K562 (cell line): ENCODE data around the gene SLC22A23. TPM values are rescaled to one million over a fixed set of nuclear protein-coding genes. Genes with fewer than 3 reads are reported as not detected.

Experiments used
- ATAC-seq: fragments of 200-7000 bp; cut with Tn5 transposase; 3 replicates; pipeline ENCODE4 v1.9.1; 2020; ENCODE audit warnings: moderate library complexity
- BruUV-seq: library from RNA; stranded (reverse); fragments of 400-500 nt; replicated peaks from 2 replicates; lab custom pipeline; 2021; lab: Mats Ljungman, UMichigan
- CTCF ChIA-PET: fragments of 300-600 bp; formaldehyde crosslinking; extraction: SDS; loops from one replicate; lab custom pipeline; 2021; ENCODE audit warnings: low intra/inter-chr PET ratio; lab: Yijun Ruan, JAX
- POLR2A ChIA-PET: fragments of 300-600, 350-650 bp; sonication (Branson Sonifier 250); formaldehyde crosslinking; extraction: SDS; loops from one replicate; lab custom pipeline; 2021; ENCODE audit warnings: antibody characterized with exemption, inconsistent platforms; lab: Yijun Ruan, JAX
- DNase-seq, 4 experiments: peaks; one replicate each; pipeline versions ENCODE4 v3.0.0 to v3.0.0-alpha.2; 2011 to 2018; ENCODE audit warnings: low spot score in 3 of 4, mixed read lengths in 3 of 4; ENCODE audit errors: extremely low read depth in 1 of 4
- FAIRE-seq: peaks from 2 replicates; lab custom pipeline; 2011; peaks lifted over from hg19 to GRCh38; lab: Jason Lieb, UNC
- H2AFZ ChIP-seq: 2 replicates; pipeline ENCODE4 v1.6.0; 2011; ENCODE audit warnings: low read depth, low read length, control low read depth, inconsistent platforms
- H3K27ac ChIP-seq: fragments of 200-600 bp; 3 replicates; pipeline ENCODE4 v1.8.0; 2011; ENCODE audit warnings: low read depth, mild to moderate bottlenecking, control low read depth, inconsistent platforms, low read length, moderate library complexity, mixed read lengths; ENCODE audit errors: extremely low read depth
- H3K27me3 ChIP-seq, 2 experiments: fragments of 300-600 bp in 1 of 2; 2 replicates in 1 of 2; 3 replicates in 1 of 2; pipeline versions ENCODE4 v1.6.0 to v1.8.0; 2011; ENCODE audit warnings: inconsistent platforms in 2 of 2, low read length in 2 of 2, mild to moderate bottlenecking in 1 of 2, mixed read lengths in 1 of 2, moderate library complexity in 1 of 2; ENCODE audit not compliant: control insufficient read depth in 2 of 2, insufficient read depth in 2 of 2
- H3K36me3 ChIP-seq: fragments of 300-600 bp; 3 replicates; pipeline ENCODE4 v1.8.0; 2011; ENCODE audit warnings: mild to moderate bottlenecking, low read length, inconsistent platforms; ENCODE audit not compliant: control insufficient read depth, insufficient read depth
- H3K4me1 ChIP-seq, 2 experiments: fragments of 200-600 bp in 1 of 2; replicated peaks in 1 of 2; 2 replicates in 1 of 2; 3 replicates in 1 of 2; pipeline versions ENCODE4 v1.5.1 to v1.8.0; 2011; ENCODE audit warnings: inconsistent platforms in 2 of 2, low read length in 2 of 2, mild to moderate bottlenecking in 1 of 2, mixed read lengths in 1 of 2, moderate library complexity in 1 of 2; ENCODE audit not compliant: control insufficient read depth in 2 of 2, insufficient read depth in 2 of 2
- H3K4me2 ChIP-seq: 2 replicates; pipeline ENCODE4 v1.6.1; 2011; ENCODE audit warnings: low read length, control low read depth, inconsistent platforms, mixed read lengths; ENCODE audit not compliant: insufficient read depth
- H3K4me3 ChIP-seq: fragments of 200-600 bp; sonication (generic), shearing (Covaris generic); 2 replicates; pipeline ENCODE4 v1.5.1; 2016; ENCODE audit warnings: control low read depth, inconsistent platforms
- H3K79me2 ChIP-seq: fragments of 200-600 bp; 3 replicates; pipeline ENCODE4 v1.8.0; 2011; ENCODE audit warnings: low read length, inconsistent platforms; ENCODE audit not compliant: control insufficient read depth, insufficient read depth
- H3K9ac ChIP-seq, 2 experiments: 2 replicates each; pipeline versions ENCODE4 v1.6.0 to v1.6.1; 2011; ENCODE audit warnings: low read depth in 2 of 2, low read length in 2 of 2, control low read depth in 1 of 2, inconsistent platforms in 1 of 2, mild to moderate bottlenecking in 1 of 2, mixed read lengths in 1 of 2; ENCODE audit not compliant: insufficient read depth in 1 of 2
- H3K9me1 ChIP-seq: one replicate; pipeline ENCODE4 v1.6.0; 2011; ENCODE audit warnings: inconsistent platforms, mild to moderate bottlenecking, low read length, moderate library complexity; ENCODE audit not compliant: control insufficient read depth, insufficient read depth
- H3K9me3 ChIP-seq: replicated peaks from 2 replicates; pipeline ENCODE4 v1.5.1; 2011; ENCODE audit warnings: low read depth, low read length, inconsistent platforms; ENCODE audit not compliant: control insufficient read depth, insufficient read depth
- H4K20me1 ChIP-seq: replicated peaks from 2 replicates; pipeline ENCODE4 v1.6.1; 2011; ENCODE audit warnings: low read length, inconsistent platforms, mixed read lengths; ENCODE audit not compliant: control insufficient read depth, insufficient read depth
- CBFB ChIP-seq: sonication (generic); formaldehyde crosslinking; IDR thresholded peaks from 2 replicates; pipeline ENCODE4 v1.4.0; 2020; ENCODE audit warnings: mild to moderate bottlenecking, missing genetic modification reagents
- CTCFL ChIP-seq: IDR thresholded peaks from 2 replicates; pipeline ENCODE4 v1.6.1; 2011; ENCODE audit warnings: borderline replicate concordance, low read depth, mild to moderate bottlenecking, moderate library complexity, low read length; ENCODE audit not compliant: insufficient read depth, poor library complexity, severe bottlenecking
- ETV1 ChIP-seq: fragments of 450-650 bp; conservative IDR thresholded peaks from 2 replicates; pipeline ENCODE4 v1.6.1; 2016; ENCODE audit warnings: missing genetic modification characterization, control low read depth, low read depth, missing compliant biosample characterization
- GABPB1 ChIP-seq: sonication (generic); formaldehyde crosslinking; IDR thresholded peaks from 2 replicates; pipeline ENCODE4 v1.8.0; 2022; ENCODE audit warnings: mild to moderate bottlenecking, missing genetic modification reagents
- MAX ChIP-seq: sonication (generic); formaldehyde crosslinking; IDR thresholded peaks from 2 replicates; pipeline ENCODE4 v1.9.0; 2022; ENCODE audit warnings: mild to moderate bottlenecking, missing genetic modification reagents
- MTA3 ChIP-seq: fragments of 450-650 bp; formaldehyde crosslinking; IDR thresholded peaks from 2 replicates; pipeline ENCODE4 v1.6.1; 2017; ENCODE audit warnings: mild to moderate bottlenecking, borderline replicate concordance
- NFE2 ChIP-seq: IDR thresholded peaks from 2 replicates; pipeline ENCODE4 v1.6.1; 2014; ENCODE audit warnings: antibody characterized with exemption, low read depth
- ZBTB11 ChIP-seq, 3 experiments: fragments of 200-800 bp in 1 of 3; fragments of 250-450 bp in 1 of 3; fragments of 450-650 bp in 1 of 3; sonication (Bioruptor Pico) in 1 of 3; sonication (Bioruptor generic) in 1 of 3; formaldehyde crosslinking in 1 of 3; IDR thresholded peaks; 2 replicates each; pipeline versions ENCODE4 v1.6.1 to v1.8.0; 2016 to 2022; ENCODE audit warnings: mild to moderate bottlenecking in 2 of 3, missing genetic modification characterization in 2 of 3, missing compliant biosample characterization in 1 of 3, moderate library complexity in 1 of 3
- ZBTB33 ChIP-seq: sonication (generic); formaldehyde crosslinking; IDR thresholded peaks from 2 replicates; pipeline ENCODE4 v1.8.1; 2023; ENCODE audit warnings: mild to moderate bottlenecking, missing genetic modification reagents
- ZC3H8 ChIP-seq: fragments of 450-650 bp; IDR thresholded peaks from 2 replicates; pipeline ENCODE4 v1.6.1; 2017
- ZKSCAN1 ChIP-seq: fragments of 150-350 bp; IDR thresholded peaks from 2 replicates; pipeline ENCODE4 v1.6.1; 2016; ENCODE audit warnings: low read depth, low read length
- ZNF511 ChIP-seq: sonication (generic); formaldehyde crosslinking; IDR thresholded peaks from 2 replicates; pipeline ENCODE4 v1.8.0; 2022; ENCODE audit warnings: mild to moderate bottlenecking, missing genetic modification reagents
- WGBS: fragments of 100-300 bp; shearing (Covaris generic); methylation state at CpG from one replicate; pipeline ENCODE4 v1.1.6; 2016; ENCODE audit warnings: low coverage, mixed read lengths; ENCODE audit not compliant: insufficient coverage; ENCODE audit errors: missing lambda C conversion rate; 5-methylcytosine and 5-hydroxymethylcytosine counted together
- in situ Hi-C: fragments of 300-500 bp; cut with MboI; formaldehyde crosslinking; loops from 4 replicates; pipeline ENCODE4 v1.15.0; 2018; ENCODE audit warnings: inconsistent platforms, mixed read lengths
- intact Hi-C: fragments of 100-400 bp; cut with micrococcal nuclease; formaldehyde crosslinking; loops from 2 replicates; pipeline ENCODE4 v1.14.2; 2022
- polyA plus RNA-seq, 8 experiments: library from polyadenylated mRNA; depleted of rRNA in 4 of 8; stranded (reverse) in 5 of 8; unstranded in 3 of 8; fragments of >200 nt; fragmentation: Nextera tagmentation in 2 of 8; fragmentation: Illumina TruSeq in 1 of 8; extraction: Ambion mirVana in 2 of 8; extraction: Trizol in 1 of 8; gene quantifications; 2 replicates each; pipeline versions ENCODE4 v1.2.1 to v1.2.3, GENCODE V29; 2011 to 2014; ENCODE audit warnings: inconsistent platforms in 1 of 8, missing spikeins in 1 of 8
- total RNA-seq, 7 experiments: library from RNA; depleted of rRNA in 6 of 7; stranded (reverse); fragments of >200 nt in 6 of 7; fragmentation: Illumina TruSeq in 2 of 7; extraction: Trizol in 2 of 7; gene quantifications; 2 replicates each; pipeline versions ENCODE4 v1.2.1 to v1.2.3, GENCODE V29; 2011 to 2021; ENCODE audit warnings: low replicate concordance in 1 of 7

Gene SLC22A23
- total and polyA plus RNA-seq, 9 of the 15 experiments (the other 6 are each of a cell fraction or from before 2014, with no cell fraction given) = 0.30 to 8.7 (median 2.5) TPM

GRCh38 chr6:3229566-3230178 lies 227.2 kb downstream of the SLC22A23 start:
- H3K4me2 ChIP-seq = peak overlapping the region; percentile 78
- no peaks in the 10 kb centered on the region for H3K9me1 ChIP-seq
- no peaks in the 10 kb centered on the region for H3K79me2 ChIP-seq
- no peak overlapping the region for H3K4me3 ChIP-seq
- ATAC-seq = peak; percentile 74
- intact Hi-C loops (no loop called here), in situ Hi-C loops (no loop called here)
- no TSS peak for BruUV-seq
- H3K9ac ChIP-seq = peak overlapping the region; percentile 4 to 86; a peak in 2 of 4 replicates
- peak; percentile 61 for FAIRE-seq
- H3K27me3 ChIP-seq = peaks cover 44 to 61% of the 10 kb centered on the region in 2 experiments
- H3K9me3 ChIP-seq = no peaks in the 10 kb centered on the region
- H3K36me3 ChIP-seq = no peaks in the 10 kb centered on the region
- peak overlapping the region; percentile 80 for H2AFZ ChIP-seq
- peaks cover 38 to 50% of the 10 kb centered on the region in 2 experiments for H3K4me1 ChIP-seq
- H4K20me1 ChIP-seq = no peaks in the 10 kb centered on the region
- 3% methylated on average over 28 of the region's 28 CpGs for WGBS
- ChIA-PET POLR2A (interaction anchor here (0.7 to 1.9 kb wide), 7 partner anchors 9 to 392 kb away, joined by 3 to 13 read pairs (median 4); partner anchors contain the start of gene TUBB2A), CTCF (no interaction called here)
- no peak overlapping the region for H3K27ac ChIP-seq
- peak; percentile 61 to 70 (median 67) for DNase-seq
- TF ChIP-seq ZBTB33 = peak; percentile 22; the same call in 1 of the 2 replicates
- peak; percentile 71; the same call in 1 of the 2 replicates for TF ChIP-seq CBFB (CRISPR knock-in tag)
- no peak for TF ChIP-seq NFE2
- TF ChIP-seq ZKSCAN1 = 0 out of 2 replicates have a peak, but pooled peaks have one; percentile 53
- peak; percentile 92 for TF ChIP-seq MAX
- TF ChIP-seq MTA3 = no peak
- peak; percentile 65; the same call in 1 of the 2 replicates for TF ChIP-seq GABPB1 (CRISPR knock-in tag)
- TF ChIP-seq CTCFL = peak; percentile 59
- no peak for TF ChIP-seq ZC3H8
- no peak for TF ChIP-seq ZBTB11 (CRISPR knock-in tag; IDR thresholded peaks at IDR 0.05)
- peak; percentile 79 for TF ChIP-seq ZNF511 (CRISPR knock-in tag)
- TF ChIP-seq ETV1 (tag) = peak; percentile 54
